Adipose tissue (tissue), 3 donors: Measurements from ENCODE around the gene CABP7. TPM values are rescaled to one million over a fixed set of nuclear protein-coding genes. Genes with fewer than 3 reads are reported as not detected.

Experiments
- H3K27ac ChIP-seq: one replicate; pipeline ENCODE4 v1.5.1; 2013; ENCODE audit warnings: low read depth, low read length
- WGBS, 3 donors: extraction: QIAGEN DNeasy Blood & Tissue Kit; methylation state at CpG; one replicate each; pipeline ENCODE4 v1.1.7; 2013; 5-methylcytosine and 5-hydroxymethylcytosine counted together
- polyA plus RNA-seq, 3 donors: library from polyadenylated mRNA; stranded (reverse); fragments of 200-250 nt; gene quantifications; one replicate each; pipeline ENCODE4 v1.2.3, GENCODE V29; 2013
- donor health status: healthy with polysubstance abuse.
- donor health status: Bipolar disorder and iron deficiency.
- donor health status: healthy.

CABP7 gene
- polyA plus RNA-seq, 3 donors = 0.07 to 1.1 (median 0.11) TPM

- WGBS, 3 donors = 42 to 55% (median 54%) methylated on average over 9 of the region's 9 CpGs
- H3K27ac ChIP-seq = no peak overlapping the region
These were observed 19.0 kb upstream of the CABP7 start for GRCh38 chr22:29700900-29701154.

GRCh38 chr22:29701155-29701999, 18.4 kb upstream of the CABP7 start:
- H3K27ac ChIP-seq = no peak overlapping the region
- WGBS, 3 donors = 17 to 37% (median 29%) methylated on average over 14 of the region's 14 CpGs

GRCh38 chr22:29702000-29702930, 17.5 kb upstream of the CABP7 start:
- WGBS, 3 donors = 40 to 48% (median 41%) methylated on average over 14 of the region's 14 CpGs
- no peak overlapping the region for H3K27ac ChIP-seq

DNA sequence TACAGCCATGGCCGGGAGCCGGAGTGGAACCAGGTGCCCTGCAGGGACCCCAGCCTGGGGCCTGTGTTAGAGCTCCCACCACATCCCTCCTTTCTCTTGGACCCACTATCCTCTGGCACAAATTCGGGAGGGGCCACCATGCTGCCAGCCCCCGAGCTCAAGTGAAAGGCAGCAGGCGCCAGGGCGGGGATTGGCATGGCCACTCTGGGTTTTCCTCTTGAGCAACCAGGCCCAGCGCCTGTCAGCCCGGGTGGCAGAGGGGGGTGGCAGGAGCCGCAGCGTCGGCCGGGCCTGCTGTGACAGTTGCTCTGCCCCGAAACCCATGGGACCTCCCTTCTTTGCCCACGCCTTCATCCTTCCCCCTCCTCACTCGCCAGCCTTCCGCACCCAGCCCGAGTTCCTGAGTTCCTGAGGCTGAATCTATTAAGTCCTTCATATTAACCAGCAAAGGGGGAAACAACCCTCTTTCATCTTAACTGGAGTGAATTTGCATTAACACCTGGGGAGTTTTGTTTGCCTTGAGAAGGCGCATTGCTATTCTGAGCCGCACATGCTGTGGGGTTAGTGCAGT, 16.8 kb upstream of the CABP7 start:
- WGBS, 3 donors = 21 to 64% (median 33%) methylated on average over 19 of the region's 19 CpGs
- H3K27ac ChIP-seq = no peak overlapping the region

DNA sequence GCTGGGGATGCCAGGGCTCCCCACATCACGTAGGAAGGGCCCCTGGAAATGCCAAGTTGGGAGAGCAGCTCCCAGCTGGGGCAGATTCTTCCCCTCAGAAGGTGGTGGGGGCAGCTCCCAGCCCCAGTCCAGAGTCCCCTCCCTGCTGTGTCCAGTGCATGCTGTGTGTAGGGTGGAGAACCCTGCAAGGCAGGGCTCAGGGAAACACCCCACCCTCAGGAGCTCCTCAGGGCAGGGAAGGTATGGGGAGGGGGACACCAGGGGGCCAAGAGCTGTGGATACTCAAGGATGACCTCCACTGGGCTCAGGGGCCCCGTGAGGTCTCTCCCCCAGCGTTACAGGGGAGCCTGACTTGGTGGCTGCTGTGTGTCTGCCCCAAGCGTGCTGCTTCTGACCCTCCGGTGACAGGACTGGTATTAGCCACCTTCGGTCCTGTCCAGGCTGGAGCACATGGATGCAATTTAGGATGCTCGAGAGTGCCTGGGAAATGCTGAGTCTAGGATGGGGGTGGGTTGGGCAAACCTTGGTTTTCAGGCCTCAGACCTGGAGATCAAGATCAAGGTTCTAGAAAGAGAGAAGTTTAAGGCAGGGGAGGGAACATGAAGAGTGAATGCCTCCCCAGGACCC, 16.1 kb upstream of the CABP7 start:
- WGBS, 3 donors = 53 to 66% (median 61%) methylated on average over 7 of the region's 7 CpGs
- H3K27ac ChIP-seq = no peak overlapping the region

DNA sequence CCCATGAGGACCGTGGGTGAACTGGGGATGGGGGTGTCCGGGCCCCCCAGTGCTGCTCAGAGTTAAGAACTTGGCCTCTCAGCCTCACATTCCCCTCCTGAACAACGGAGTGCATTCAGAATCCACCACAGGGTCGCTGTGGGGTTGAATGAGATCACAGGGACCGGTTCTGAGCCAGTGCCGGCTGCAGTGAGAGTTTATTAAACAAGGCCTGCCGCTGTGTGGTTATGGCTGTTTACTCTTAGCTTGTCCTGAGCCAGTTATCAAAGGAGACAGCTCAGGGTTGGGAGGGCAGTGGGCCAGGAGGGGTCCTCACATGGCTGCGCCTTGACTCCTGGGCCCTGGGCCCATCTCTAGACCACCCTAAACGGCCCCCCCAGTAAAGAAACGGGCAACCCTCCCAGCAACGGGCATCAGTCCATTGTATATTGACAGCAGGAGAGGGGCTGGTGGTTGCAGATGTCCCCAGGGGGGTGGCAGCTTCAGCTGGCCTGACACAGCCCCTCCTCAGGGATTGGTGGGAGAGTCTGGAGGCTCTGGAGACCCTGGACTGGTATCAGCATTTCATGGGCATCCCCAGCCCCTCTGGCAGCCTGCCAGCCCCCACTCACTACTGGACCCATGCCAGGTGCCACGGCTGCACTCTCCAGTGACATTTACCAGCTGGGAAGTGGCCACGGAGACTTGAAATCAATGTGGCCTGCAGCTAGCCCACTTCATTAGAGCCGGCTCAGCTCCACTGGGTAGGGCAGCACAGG, 15.1 kb upstream of the CABP7 start:
- no peak overlapping the region for H3K27ac ChIP-seq
- 19 to 37% (median 29%) methylated on average over 14 of the region's 14 CpGs for WGBS, 3 donors

GRCh38 chr22:29705651-29706050, 14.2 kb upstream of the CABP7 start:
- no peak overlapping the region for H3K27ac ChIP-seq
- 84 to 90% (median 87%) methylated on average over 7 of the region's 7 CpGs for WGBS, 3 donors

GRCh38 chr22:29706486-29706885, 13.3 kb upstream of the CABP7 start:
- no peak overlapping the region for H3K27ac ChIP-seq
- 34 to 67% (median 45%) methylated on average over 9 of the region's 9 CpGs for WGBS, 3 donors

GRCh38 chr22:29707010-29707409, 12.8 kb upstream of the CABP7 start:
- no peak overlapping the region for H3K27ac ChIP-seq
- 22 to 50% (median 31%) methylated on average over 18 of the region's 18 CpGs for WGBS, 3 donors

GRCh38 chr22:29707471-29707870, 12.3 kb upstream of the CABP7 start:
- WGBS, 3 donors = 79 to 88% (median 85%) methylated on average over 5 of the region's 5 CpGs
- no peak overlapping the region for H3K27ac ChIP-seq

- no peak overlapping the region for H3K27ac ChIP-seq
- WGBS, 3 donors = 81 to 84% (median 82%) methylated on average over 15 of the region's 15 CpGs
These were observed 9.6 kb upstream of the CABP7 start for GRCh38 chr22:29710193-29710592.

DNA sequence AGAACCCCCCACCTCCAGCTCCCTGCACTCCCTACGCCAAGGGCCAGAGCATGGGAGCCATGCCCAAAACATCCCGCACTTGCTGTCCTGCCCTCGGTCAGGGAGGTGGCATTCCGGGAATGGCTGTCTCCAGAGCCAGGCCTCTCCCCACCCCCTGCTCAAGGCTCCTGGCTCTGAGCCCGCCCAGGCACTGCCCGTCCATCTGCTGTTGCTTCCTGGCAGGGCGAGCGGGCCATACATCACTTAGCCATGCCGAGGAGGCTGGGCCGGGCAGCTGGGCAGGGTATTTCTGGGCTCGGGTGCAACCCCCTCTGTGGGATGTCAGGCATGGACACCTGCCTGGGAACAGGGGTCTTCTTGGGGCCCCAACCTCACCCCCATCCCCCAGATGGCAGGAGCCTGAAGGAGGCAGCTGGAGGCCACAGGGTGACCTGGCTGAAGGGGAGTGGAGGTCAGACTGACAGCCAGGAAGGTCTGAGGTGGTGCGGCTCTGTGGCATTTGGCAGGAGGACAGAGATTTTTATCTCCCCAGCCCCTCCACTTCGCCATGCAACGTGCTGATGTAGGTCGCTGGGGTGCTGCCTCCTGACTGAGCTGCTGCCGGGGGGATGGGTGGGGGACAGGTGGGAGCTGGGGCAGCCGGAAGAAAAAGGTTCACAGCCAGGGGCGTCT, 8.7 kb upstream of the CABP7 start:
- WGBS, 3 donors = 33 to 51% (median 47%) methylated on average over 18 of the region's 18 CpGs
- H3K27ac ChIP-seq = no peak overlapping the region

GRCh38 chr22:29712119-29712518, 7.7 kb upstream of the CABP7 start:
- H3K27ac ChIP-seq = no peak overlapping the region
- WGBS, 3 donors = 83 to 95% (median 85%) methylated on average over 2 of the region's 2 CpGs

GRCh38 chr22:29713156-29713727, 6.6 kb upstream of the CABP7 start:
- WGBS, 3 donors = 48 to 68% (median 58%) methylated on average over 8 of the region's 8 CpGs
- H3K27ac ChIP-seq = no peak overlapping the region

DNA sequence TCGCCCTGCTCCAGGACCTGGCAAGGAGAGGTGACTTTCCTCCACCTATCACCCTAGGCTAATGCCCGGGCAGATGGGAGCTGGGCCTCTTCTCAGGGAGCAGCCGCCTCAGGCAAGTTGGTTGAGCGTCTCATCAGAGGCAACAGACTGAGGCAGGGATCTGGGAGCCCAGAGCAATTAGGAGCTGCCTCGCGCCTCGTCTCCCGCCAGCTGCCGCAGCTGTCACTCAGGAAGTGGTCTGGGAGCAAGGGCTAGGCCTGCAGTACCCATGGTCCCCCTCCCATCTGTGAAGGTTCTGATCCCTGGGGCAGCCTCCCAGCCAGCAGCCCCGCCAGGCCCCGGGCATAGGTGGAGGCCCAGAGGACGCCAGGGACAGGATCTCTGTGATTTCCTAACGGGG, 4.6 kb upstream of the CABP7 start:
- WGBS, 3 donors = 63 to 75% (median 70%) methylated on average over 13 of the region's 13 CpGs
- no peak overlapping the region for H3K27ac ChIP-seq

- no peak overlapping the region for H3K27ac ChIP-seq
- WGBS, 3 donors = 57 to 76% (median 61%) methylated on average over 5 of the region's 5 CpGs
These were observed 4.1 kb upstream of the CABP7 start for GRCh38 chr22:29715705-29716104.

DNA sequence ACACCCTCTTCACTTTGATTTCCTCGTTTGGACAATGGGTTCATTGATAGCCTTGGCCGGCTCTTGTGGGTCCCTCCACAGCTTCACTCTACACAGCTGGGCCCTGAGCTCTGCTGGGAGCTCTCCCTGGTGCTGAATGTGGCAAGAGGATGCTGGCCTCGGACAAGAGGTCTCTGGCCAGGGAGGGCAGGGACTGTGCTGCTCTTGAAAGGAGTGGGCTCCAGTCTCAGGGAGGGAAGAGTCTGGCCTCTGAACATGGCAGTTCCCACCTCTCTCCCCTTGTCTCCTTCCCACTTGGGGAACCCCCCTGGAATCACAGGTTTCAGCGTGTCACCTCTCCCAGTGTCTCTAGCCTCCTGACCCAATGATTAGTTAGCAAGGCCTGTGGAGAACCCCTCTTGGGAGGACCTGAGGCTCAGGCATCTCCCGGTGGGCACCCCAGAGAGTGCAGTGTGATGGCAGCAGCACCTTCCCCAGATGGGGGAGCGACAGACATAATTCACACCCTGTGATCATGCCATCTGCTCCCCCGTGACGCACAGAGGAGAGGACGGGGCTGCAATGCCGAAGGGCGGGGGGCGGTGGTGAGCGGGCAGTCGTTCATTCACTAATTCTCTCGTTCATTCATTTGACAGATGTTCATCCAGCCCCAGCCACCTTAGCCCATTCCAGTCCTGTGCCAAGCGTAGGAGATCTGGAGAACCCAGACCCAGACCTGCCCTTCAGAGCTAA, 2.8 kb upstream of the CABP7 start:
- WGBS, 3 donors = 65 to 69% (median 65%) methylated on average over 16 of the region's 16 CpGs
- H3K27ac ChIP-seq = no peak overlapping the region
